Right lobe of liver (tissue), 6 donors: ENCODE data around the gene SIM1. TPM values are rescaled to one million over a fixed set of nuclear protein-coding genes. Genes with fewer than 3 reads are reported as not detected.

Experiments used
- ATAC-seq, 4 donors: fragments of 200-7000 bp; cut with Tn5 transposase; one replicate each; pipeline ENCODE4 v1.9.1; 2020; ENCODE audit warnings: mild to moderate bottlenecking in 4 of 4, moderate library complexity in 4 of 4
- DNase-seq, 3 donors: peaks; one replicate each; pipeline ENCODE4 v3.0.0-alpha.2; 2020
- H3K27ac ChIP-seq, 3 donors: fragments of 200-600 bp; one replicate each; pipeline ENCODE4 v1.8.0; 2022
- H3K27me3 ChIP-seq, 2 donors: fragments of 200-600 bp; one replicate each; pipeline ENCODE4 v1.8.0; 2022
- H3K36me3 ChIP-seq, 4 donors: fragments of 200-600 bp; sonication (generic) in 1 of 4; one replicate each; pipeline versions ENCODE4 v1.5.1 to v1.8.0; 2017 to 2022; ENCODE audit warnings: control low read depth in 1 of 4
- H3K4me1 ChIP-seq, 4 donors: fragments of 200-600 bp; sonication (generic) in 1 of 4; one replicate each; pipeline versions ENCODE4 v1.5.1 to v1.8.0; 2017 to 2022; ENCODE audit warnings: control low read depth in 1 of 4
- H3K4me3 ChIP-seq, 3 donors: fragments of 200-600 bp; one replicate each; pipeline ENCODE4 v1.8.0; 2022
- H3K9me3 ChIP-seq, 4 donors: fragments of 200-600 bp; sonication (generic) in 1 of 4; one replicate each; pipeline versions ENCODE4 v1.5.1 to v1.8.0; 2017 to 2022; ENCODE audit warnings: control low read depth in 1 of 4
- POLR2A ChIP-seq: fragments of 450-650 bp; IDR thresholded peaks from one replicate; pipeline ENCODE4 v1.6.1; 2017; ENCODE audit warnings: antibody characterized with exemption, mild to moderate bottlenecking
- WGBS: methylation state at CpG from one replicate; pipeline ENCODE4 v1.1.6; 2018; ENCODE audit warnings: low coverage, low lambda C conversion rate; ENCODE audit not compliant: insufficient coverage; ENCODE audit errors: missing lambda C conversion rate; 5-methylcytosine and 5-hydroxymethylcytosine counted together
- intact Hi-C, 2 donors: fragments of 100-400 bp; cut with DNase I; formaldehyde crosslinking; loops; one replicate each; pipeline versions ENCODE4 v1.11.2 to v1.14.1; 2022
- total RNA-seq, 6 experiments: library from RNA; depleted of rRNA in 2 of 6; stranded (reverse); fragments of >200 nt in 2 of 6; fragmentation: NEBNext Ultra II Directional in 3 of 6; extraction: Animal tissue kit (Norgen Biotek cat#: 25700) in 3 of 6; gene quantifications; one replicate each; pipeline versions ENCODE4 v1.1.0 to v1.2.4, GENCODE V29; 2016 to 2023
- TF ChIP-seq, protein P1 (sequence below), 4 donors: fragments of 200-600 bp in 3 of 4; fragments of 450-650 bp in 1 of 4; IDR thresholded peaks; one replicate each; pipeline versions ENCODE4 v1.5.1 to v1.8.0; 2016 to 2022; ENCODE audit warnings: antibody characterized with exemption in 4 of 4, mild to moderate bottlenecking in 2 of 4
- donor health status: DM: no; HTN: yes; CAD: no.
- donor health status: DM: no; HTN: no; CAD: no.
- donor health status: DM: no; HTN: no; CAD: no.
- donor health status: DM: no; HTN: yes; CAD: no.
- donor health status: DM: no; HTN: yes; CAD: no.

The SIM1 gene
- total RNA-seq, 6 experiments from 2014 or later = 0.04 to 0.07 TPM; not detected in 4

DNA sequence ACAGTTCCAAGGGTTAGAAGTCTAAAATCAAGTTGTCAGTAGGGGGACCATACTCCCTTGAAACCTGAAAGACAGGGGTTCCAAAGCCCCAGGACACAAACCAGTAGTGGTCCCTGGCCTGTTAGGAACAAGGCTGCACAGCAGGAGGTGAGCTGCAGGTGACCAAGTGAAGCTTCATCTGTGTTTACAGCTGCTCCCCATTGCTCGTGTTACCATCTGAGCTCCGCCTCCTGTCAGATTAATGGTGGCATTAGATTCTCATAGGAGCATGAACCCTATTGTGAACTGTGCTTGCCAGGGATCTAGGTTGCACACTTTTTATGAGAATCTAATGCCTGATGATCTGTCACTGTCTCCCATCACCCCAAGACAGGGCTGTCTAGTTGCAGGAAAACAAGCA, 25.3 kb upstream of the SIM1 start:
- Histone ChIP-seq H3K27me3 (no peaks in the 10 kb centered on the region), H3K36me3 (no peaks in the 10 kb centered on the region), H3K9me3 (no peaks in the 10 kb centered on the region), H3K27ac (no peak overlapping the region), H3K4me1 (peaks cover 0 to 27% (median 13%) of the 10 kb centered on the region in 4 donors), H3K4me3 (no peak overlapping the region)
- no CpG with 5 or more reads among the region's 2 CpGs for WGBS
- TF ChIP-seq POLR2A = no peak
- TF ChIP-seq, protein P1, sequence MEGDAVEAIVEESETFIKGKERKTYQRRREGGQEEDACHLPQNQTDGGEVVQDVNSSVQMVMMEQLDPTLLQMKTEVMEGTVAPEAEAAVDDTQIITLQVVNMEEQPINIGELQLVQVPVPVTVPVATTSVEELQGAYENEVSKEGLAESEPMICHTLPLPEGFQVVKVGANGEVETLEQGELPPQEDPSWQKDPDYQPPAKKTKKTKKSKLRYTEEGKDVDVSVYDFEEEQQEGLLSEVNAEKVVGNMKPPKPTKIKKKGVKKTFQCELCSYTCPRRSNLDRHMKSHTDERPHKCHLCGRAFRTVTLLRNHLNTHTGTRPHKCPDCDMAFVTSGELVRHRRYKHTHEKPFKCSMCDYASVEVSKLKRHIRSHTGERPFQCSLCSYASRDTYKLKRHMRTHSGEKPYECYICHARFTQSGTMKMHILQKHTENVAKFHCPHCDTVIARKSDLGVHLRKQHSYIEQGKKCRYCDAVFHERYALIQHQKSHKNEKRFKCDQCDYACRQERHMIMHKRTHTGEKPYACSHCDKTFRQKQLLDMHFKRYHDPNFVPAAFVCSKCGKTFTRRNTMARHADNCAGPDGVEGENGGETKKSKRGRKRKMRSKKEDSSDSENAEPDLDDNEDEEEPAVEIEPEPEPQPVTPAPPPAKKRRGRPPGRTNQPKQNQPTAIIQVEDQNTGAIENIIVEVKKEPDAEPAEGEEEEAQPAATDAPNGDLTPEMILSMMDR (IDR thresholded peaks at IDR 0.05) = no peak
- no peak for DNase-seq
- intact Hi-C loops = no loop called here
- ATAC-seq = no peak

DNA sequence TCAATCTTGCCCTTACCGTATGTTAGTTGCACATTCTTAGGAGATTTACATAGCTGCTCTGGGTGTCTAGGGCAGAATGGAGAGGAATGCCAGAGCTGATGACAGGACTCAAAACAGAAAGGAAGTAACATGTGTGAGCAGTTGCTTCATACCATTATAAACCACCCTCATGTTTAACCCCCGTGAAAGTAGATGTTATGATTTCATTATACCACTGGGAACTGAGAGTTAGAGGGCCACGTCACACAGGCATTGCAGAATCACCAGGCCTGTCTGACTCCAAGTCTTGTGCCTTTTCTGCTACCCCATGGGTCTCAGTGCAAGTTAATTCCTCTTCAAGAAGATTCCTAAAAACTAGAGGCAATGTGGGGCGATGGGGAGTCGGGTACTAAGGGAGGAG, 23.5 kb upstream of the SIM1 start:
- Histone ChIP-seq H3K4me3 (no peak overlapping the region), H3K4me1 (peaks cover 0 to 46% (median 20%) of the 10 kb centered on the region in 4 donors), H3K9me3 (no peaks in the 10 kb centered on the region), H3K36me3 (no peaks in the 10 kb centered on the region), H3K27ac (peak overlapping the region in 2 of 3 donors; percentile 18 to 46), H3K27me3 (no peaks in the 10 kb centered on the region)
- TF ChIP-seq POLR2A = no peak
- TF ChIP-seq, protein P1 (IDR thresholded peaks at IDR 0.05) = no peak
- DNase-seq = no peak
- intact Hi-C loops = loop anchor here in 1 of 2 donors (10.0 kb wide), 1 partner anchor 373 kb away; no protein-coding TSS in a partner anchor
- ATAC-seq = peak in 2 of 4 donors; percentile 9 to 40
- WGBS = 72% methylated on average over 5 of the region's 5 CpGs

DNA sequence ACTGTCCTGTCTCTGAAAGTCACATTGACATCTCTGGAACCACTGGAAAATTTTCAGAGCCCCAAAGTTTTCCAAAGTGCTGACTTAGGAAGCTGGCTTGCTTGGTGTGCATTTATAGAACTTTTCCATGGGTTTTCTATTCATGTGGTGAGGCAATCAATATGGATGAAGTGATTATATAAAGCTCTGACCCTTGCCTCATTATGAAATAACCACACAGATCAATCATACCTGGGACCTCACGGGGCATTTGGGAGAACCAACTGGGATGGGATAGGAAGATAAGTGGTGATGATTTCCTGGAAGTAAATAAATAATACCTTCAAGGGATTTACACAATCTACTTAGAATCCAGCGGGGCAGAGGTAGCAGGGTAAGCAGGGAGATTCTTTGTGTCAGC, 22.9 kb upstream of the SIM1 start:
- no peak for TF ChIP-seq POLR2A
- TF ChIP-seq, protein P1 (IDR thresholded peaks at IDR 0.05) = no peak
- H3K4me3 ChIP-seq = no peak overlapping the region
- H3K4me1 ChIP-seq = peaks cover 0 to 52% (median 22%) of the 10 kb centered on the region in 4 donors
- H3K27ac ChIP-seq = peak overlapping the region in 2 of 3 donors; percentile 18 to 50
- H3K27me3 ChIP-seq = no peaks in the 10 kb centered on the region
- peak; percentile 50 to 75 (median 56) for ATAC-seq
- H3K36me3 ChIP-seq = no peaks in the 10 kb centered on the region
- intact Hi-C loops = loop anchor here in 1 of 2 donors (10.0 kb wide), 1 partner anchor 373 kb away; no protein-coding TSS in a partner anchor
- peak in 1 of 3 donors; percentile 55 for DNase-seq
- H3K9me3 ChIP-seq = no peaks in the 10 kb centered on the region
- WGBS = 31% methylated on average over 2 of the region's 2 CpGs

DNA sequence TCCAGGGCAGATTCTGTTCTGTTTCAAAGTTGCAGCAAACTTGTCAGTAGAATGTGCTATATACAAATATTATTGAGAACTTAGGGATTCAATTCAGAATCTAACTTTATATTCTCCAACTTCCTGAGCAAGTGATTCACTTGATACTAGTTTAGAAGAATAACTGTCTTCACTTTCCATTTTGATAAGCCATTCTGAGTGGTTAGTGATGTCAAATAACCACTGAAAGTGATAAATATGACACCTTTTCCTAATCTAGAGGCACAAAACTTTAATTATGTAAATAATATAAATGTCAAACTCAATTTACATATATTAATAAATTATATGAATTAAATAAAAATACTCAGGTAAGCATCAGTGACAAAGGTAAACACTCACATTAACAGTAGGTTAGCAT, 20.5 kb upstream of the SIM1 start:
- Histone ChIP-seq H3K9me3 (no peaks in the 10 kb centered on the region), H3K4me1 (peaks cover 0 to 57% (median 22%) of the 10 kb centered on the region in 4 donors), H3K27me3 (no peaks in the 10 kb centered on the region), H3K36me3 (no peaks in the 10 kb centered on the region), H3K27ac (peak overlapping the region in 2 of 3 donors; percentile 52 to 65), H3K4me3 (no peak overlapping the region)
- intact Hi-C loops = loop anchor here in 1 of 2 donors (10.0 kb wide), 1 partner anchor 370 kb away; no protein-coding TSS in a partner anchor
- TF ChIP-seq, protein P1 (IDR thresholded peaks at IDR 0.05) = no peak
- no peak for TF ChIP-seq POLR2A
- DNase-seq (no peak), ATAC-seq (no peak)
